NB4 (cell line): ENCODE results near the gene ZBTB7B.

Experiments used
- CTCF ChIP-seq: IDR thresholded peaks from one replicate; pipeline ENCODE4 v1.5.1; 2012; ENCODE audit warnings: low read depth, low read length
- MYC ChIP-seq: IDR thresholded peaks from 2 replicates; pipeline ENCODE4 v1.6.1; 2011; ENCODE audit warnings: low read depth, low read length
- POLR2A ChIP-seq: IDR thresholded peaks from 2 replicates; pipeline ENCODE4 v1.6.1; 2011; ENCODE audit warnings: mild to moderate bottlenecking; ENCODE audit not compliant: insufficient read length; ENCODE audit errors: extremely low read depth

GRCh38 chr1:155011004-155011416 is 8.4 kb downstream of the ZBTB7B start:
- no peak for TF ChIP-seq CTCF
- TF ChIP-seq POLR2A = no peak
- TF ChIP-seq MYC = no peak
